DLD1 (cell line): Measurements from ENCODE around the gene BCO2.

Experiments
- in situ Hi-C: cut with HindIII; loops from 2 replicates; pipeline ENCODE4 v1.10.0; 2017; ENCODE audit warnings: low sequenced_read_pairs

Gene BCO2

DNA sequence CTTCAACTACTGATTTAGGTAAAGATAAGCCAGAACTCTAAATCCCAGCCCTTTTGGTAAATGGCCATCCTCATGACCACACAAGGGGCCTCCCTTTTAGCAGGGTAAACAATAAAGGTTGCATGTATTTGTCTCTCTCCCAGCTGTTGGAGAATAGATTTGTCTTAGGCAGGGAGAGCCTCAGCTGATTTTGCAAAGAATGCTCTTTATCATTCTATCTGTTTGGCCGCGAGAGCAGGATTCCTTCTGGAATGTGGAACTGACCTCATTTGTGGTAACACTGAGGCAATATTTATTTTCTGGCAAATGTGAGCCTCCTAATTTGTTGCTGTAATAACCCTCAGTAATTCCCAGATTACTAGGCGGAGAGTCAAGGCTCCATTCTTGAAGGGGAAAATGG lies 66.2 kb downstream of the BCO2 start:
- in situ Hi-C loops = no loop called here

DNA sequence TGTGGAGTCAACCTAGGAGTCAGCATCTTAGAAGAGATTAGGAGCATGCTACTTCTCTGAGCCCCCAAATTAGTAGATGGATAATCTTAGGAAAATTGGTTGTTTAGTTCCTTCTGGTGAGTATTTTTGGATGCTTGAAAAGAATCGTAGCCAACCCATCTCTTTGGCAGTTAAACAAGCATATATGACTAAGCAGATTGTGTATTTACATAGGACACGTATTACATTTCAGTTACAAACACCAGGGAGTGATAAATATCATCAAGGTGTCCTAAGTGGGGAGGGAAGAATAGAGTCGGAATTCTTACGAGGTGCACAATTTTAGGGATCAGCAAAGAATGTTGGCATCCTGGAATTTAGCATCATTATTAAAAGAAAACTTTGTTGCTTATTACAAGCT lies 71.9 kb downstream of the BCO2 start:
- in situ Hi-C loops = no loop called here

DNA sequence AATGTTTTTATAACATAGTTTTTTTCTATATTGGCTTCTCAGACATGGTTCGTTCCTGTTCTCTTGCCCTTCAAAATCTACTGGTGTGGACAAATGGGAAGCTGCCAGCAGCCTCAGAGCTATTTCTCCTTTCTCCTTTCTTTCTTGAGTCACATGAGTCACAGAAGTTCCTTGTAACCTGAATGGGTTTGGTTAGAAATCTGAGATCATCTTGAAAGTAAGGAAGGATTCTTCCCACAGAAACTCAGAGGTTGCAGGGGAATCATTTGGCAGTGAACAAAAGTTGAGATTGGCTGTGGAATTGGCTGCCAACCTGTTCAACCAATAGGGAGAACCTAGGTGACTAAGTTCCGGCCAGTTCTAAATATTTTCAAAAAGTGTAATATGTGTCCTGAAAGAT lies 72.9 kb downstream of the BCO2 start:
- in situ Hi-C loops = no loop called here

- in situ Hi-C loops = no loop called here
These were observed 74.7 kb downstream of the BCO2 start for GRCh38 chr11:112249871-112250610.

DNA sequence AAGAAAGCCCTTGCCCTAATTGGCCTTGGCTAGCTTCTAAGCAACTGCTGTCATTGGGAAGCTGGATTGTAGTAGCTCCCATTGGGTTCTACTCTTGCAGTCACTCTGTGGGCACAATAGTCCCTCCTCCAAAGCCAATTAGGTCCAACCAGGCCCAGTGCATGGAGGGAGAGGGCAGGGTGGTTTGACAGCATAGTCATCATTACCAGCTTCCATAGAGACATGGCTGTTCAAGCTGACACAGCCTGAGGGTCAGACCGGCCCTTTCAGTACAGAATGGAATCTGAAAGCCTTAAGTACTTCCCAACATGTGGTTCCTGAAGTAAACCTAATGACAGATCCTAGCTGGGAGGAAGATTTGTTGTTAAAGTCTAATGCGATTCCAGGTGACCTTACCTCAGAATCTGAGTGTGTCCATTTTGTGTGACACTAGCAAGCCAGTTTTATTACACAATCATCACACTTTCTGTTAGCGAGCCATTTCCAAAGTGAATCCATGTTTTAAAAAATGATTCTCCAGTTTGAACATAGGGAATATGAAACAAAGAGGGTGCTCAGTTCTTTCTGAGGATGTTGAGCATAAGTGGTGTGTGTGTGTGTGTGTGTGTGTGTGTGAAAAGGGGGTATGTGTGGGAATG lies 78.4 kb downstream of the BCO2 start:
- in situ Hi-C loops = no loop called here

GRCh38 chr11:112255067-112255720 lies 79.9 kb downstream of the BCO2 start:
- in situ Hi-C loops = no loop called here

GRCh38 chr11:112260490-112260889 lies 85.2 kb downstream of the BCO2 start, which contains the start of gene PLET1:
Gene PLET1 (minus strand): TSS chr11:112260860. CDS start chr11:112260589, 271 bp downstream.
- in situ Hi-C loops = no loop called here

DNA sequence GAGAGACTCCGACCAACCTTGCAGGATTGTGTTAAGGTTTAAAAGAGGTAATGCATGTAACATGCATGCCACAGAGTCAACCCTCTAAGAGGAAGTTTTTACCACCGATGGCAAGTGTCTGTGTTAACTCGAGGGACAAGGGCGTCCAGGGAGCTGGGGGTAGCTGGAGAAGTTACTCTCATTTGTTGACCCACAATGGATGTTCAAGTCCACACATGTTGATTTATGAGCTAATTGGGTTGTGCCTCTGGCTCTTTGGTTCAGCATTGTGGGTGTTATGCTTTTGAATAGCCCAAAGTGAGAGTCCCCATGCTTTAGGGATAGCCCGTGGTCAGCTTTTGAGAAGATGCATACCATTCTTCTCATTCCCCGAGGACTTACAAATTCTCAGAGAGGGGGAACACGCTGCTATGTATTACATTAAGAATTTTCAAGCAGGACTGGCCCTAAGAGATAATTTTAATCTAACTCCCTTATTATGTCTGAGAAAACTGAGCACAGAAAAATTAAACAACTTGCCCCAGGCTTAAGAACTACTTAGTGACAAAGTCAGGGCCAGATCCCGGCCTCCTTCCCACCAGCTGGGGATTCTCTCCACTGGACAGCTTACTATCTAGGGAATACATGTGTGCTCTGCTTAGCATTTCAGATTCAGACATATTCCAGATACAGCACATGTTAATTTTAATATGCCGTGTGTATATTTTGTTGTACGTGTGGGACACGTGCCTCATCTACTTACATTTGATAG lies 90.5 kb downstream of the BCO2 start:
- in situ Hi-C loops = no loop called here

- in situ Hi-C loops = no loop called here
These were observed 91.1 kb downstream of the BCO2 start for GRCh38 chr11:112266410-112266778.

DNA sequence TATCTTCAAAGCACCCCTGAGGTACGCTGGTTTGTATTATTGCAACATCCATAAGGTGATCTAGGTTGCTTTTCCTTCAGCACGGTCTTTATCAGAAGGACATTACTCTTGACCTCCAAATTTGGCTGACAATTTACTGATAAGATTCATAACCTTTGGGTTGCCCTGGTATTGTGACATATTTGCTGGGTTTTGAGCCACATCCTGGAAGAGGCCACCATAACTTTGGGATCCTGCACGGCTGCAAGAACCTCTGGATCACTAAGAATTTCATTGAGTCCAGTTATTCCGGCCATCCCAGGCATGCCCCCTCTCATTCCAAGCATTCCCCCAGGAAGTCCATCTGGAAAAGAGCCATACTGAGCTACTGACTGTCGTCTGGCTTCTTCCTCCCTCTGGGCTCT lies 91.9 kb downstream of the BCO2 start:
- in situ Hi-C loops = no loop called here

GRCh38 chr11:112268406-112268805 lies 93.1 kb downstream of the BCO2 start:
- in situ Hi-C loops = no loop called here
